HAP-1 (cell line): Measurements from ENCODE around the gene ARMC9.

Experiments
- DNase-seq, 2 experiments: peaks; one replicate each; pipeline ENCODE4 v3.0.0-alpha.2; 2016 to 2020; ENCODE audit warnings: low spot score in 2 of 2
- H3K27me3 ChIP-seq: fragments of 250-450 bp; sonication (Bioruptor Pico); 2 replicates; pipeline ENCODE4 v1.5.1; 2020; ENCODE audit warnings: low read depth, mild to moderate bottlenecking, moderate library complexity
- H3K36me3 ChIP-seq: fragments of 250-450 bp; sonication (Bioruptor Pico); replicated peaks from 2 replicates; pipeline ENCODE4 v1.5.1; 2020; ENCODE audit warnings: mild to moderate bottlenecking
- H3K4me1 ChIP-seq: fragments of 250-450 bp; sonication (Bioruptor Pico); 2 replicates; pipeline ENCODE4 v1.5.1; 2020; ENCODE audit warnings: mild to moderate bottlenecking
- H3K4me3 ChIP-seq: fragments of 250-450 bp; sonication (Bioruptor Pico); 2 replicates; pipeline ENCODE4 v1.5.1; 2020; ENCODE audit warnings: mild to moderate bottlenecking, moderate library complexity
- H3K9me3 ChIP-seq: fragments of 250-450 bp; sonication (Bioruptor Pico); 2 replicates; pipeline ENCODE4 v1.5.1; 2020; ENCODE audit warnings: mild to moderate bottlenecking, moderate library complexity
- in situ Hi-C: fragments of 300-500 bp; cut with MboI; formaldehyde crosslinking; loops from 3 replicates; pipeline ENCODE4 v1.14.3; 2020; ENCODE audit warnings: low sequenced_read_pairs, inconsistent platforms, mixed read lengths

ARMC9 gene

GRCh38 chr2:231278868-231279267 lies 80.4 kb downstream of the ARMC9 start:
- in situ Hi-C loops = no loop called here
- H3K4me1 ChIP-seq = no peaks in the 10 kb centered on the region
- H3K4me3 ChIP-seq = no peak overlapping the region
- DNase-seq = no peak
- no peaks in the 10 kb centered on the region for H3K27me3 ChIP-seq
- H3K36me3 ChIP-seq = peaks cover 4% of the 10 kb centered on the region; the same call in 1 of the 2 replicates
- H3K9me3 ChIP-seq = no peaks in the 10 kb centered on the region

- DNase-seq = no peak
- no peaks in the 10 kb centered on the region for H3K9me3 ChIP-seq
- H3K27me3 ChIP-seq = no peaks in the 10 kb centered on the region
- H3K4me3 ChIP-seq = no peak overlapping the region
- in situ Hi-C loops = no loop called here
- H3K36me3 ChIP-seq = peaks cover 4% of the 10 kb centered on the region; the same call in 1 of the 2 replicates
- H3K4me1 ChIP-seq = no peaks in the 10 kb centered on the region; the same call in 1 of the 2 replicates
Measured at GRCh38 chr2:231280846-231281245, 82.4 kb downstream of the ARMC9 start.

GRCh38 chr2:231284296-231284695 lies 85.9 kb downstream of the ARMC9 start:
- peaks cover 6% of the 10 kb centered on the region; the same call in 1 of the 2 replicates for H3K4me1 ChIP-seq
- no peaks in the 10 kb centered on the region for H3K9me3 ChIP-seq
- H3K4me3 ChIP-seq = no peak overlapping the region
- in situ Hi-C loops = no loop called here
- DNase-seq = no peak
- H3K27me3 ChIP-seq = no peaks in the 10 kb centered on the region
- H3K36me3 ChIP-seq = no peaks in the 10 kb centered on the region

- no peaks in the 10 kb centered on the region for H3K27me3 ChIP-seq
- H3K36me3 ChIP-seq = no peaks in the 10 kb centered on the region
- DNase-seq = peak in 1 of 2 experiments; percentile 36
- H3K9me3 ChIP-seq = no peaks in the 10 kb centered on the region
- in situ Hi-C loops = no loop called here
- peaks cover 6% of the 10 kb centered on the region; the same call in 1 of the 2 replicates for H3K4me1 ChIP-seq
- H3K4me3 ChIP-seq = no peak overlapping the region
Measured at GRCh38 chr2:231286964-231287363, 88.5 kb downstream of the ARMC9 start.

- H3K4me1 ChIP-seq = peaks cover 6% of the 10 kb centered on the region; the same call in 1 of the 2 replicates
- no peak for DNase-seq
- no peaks in the 10 kb centered on the region for H3K27me3 ChIP-seq
- H3K9me3 ChIP-seq = no peaks in the 10 kb centered on the region
- in situ Hi-C loops = no loop called here
- no peak overlapping the region for H3K4me3 ChIP-seq
- H3K36me3 ChIP-seq = no peaks in the 10 kb centered on the region
Measured at GRCh38 chr2:231287696-231288095, 89.3 kb downstream of the ARMC9 start.

- H3K4me3 ChIP-seq = no peak overlapping the region
- H3K9me3 ChIP-seq = no peaks in the 10 kb centered on the region
- in situ Hi-C loops = no loop called here
- no peaks in the 10 kb centered on the region for H3K36me3 ChIP-seq
- peaks cover 6% of the 10 kb centered on the region; the same call in 1 of the 2 replicates for H3K4me1 ChIP-seq
- no peaks in the 10 kb centered on the region for H3K27me3 ChIP-seq
- DNase-seq = no peak
Measured at GRCh38 chr2:231288590-231288989, 90.2 kb downstream of the ARMC9 start.

GRCh38 chr2:231290321-231291015 lies 92.0 kb downstream of the ARMC9 start:
- no peak overlapping the region for H3K4me3 ChIP-seq
- DNase-seq = no peak
- no peaks in the 10 kb centered on the region for H3K36me3 ChIP-seq
- peaks cover 6% of the 10 kb centered on the region; the same call in 1 of the 2 replicates for H3K4me1 ChIP-seq
- no peaks in the 10 kb centered on the region for H3K9me3 ChIP-seq
- in situ Hi-C loops = no loop called here
- no peaks in the 10 kb centered on the region for H3K27me3 ChIP-seq

- no peaks in the 10 kb centered on the region for H3K9me3 ChIP-seq
- no peaks in the 10 kb centered on the region for H3K27me3 ChIP-seq
- no peaks in the 10 kb centered on the region for H3K4me1 ChIP-seq
- H3K36me3 ChIP-seq = no peaks in the 10 kb centered on the region; the same call in 1 of the 2 replicates
- DNase-seq = no peak
- in situ Hi-C loops = no loop called here
- H3K4me3 ChIP-seq = no peak overlapping the region
Measured at GRCh38 chr2:231292472-231293134, 94.2 kb downstream of the ARMC9 start.

- in situ Hi-C loops = no loop called here
- H3K4me3 ChIP-seq = no peak overlapping the region
- H3K36me3 ChIP-seq = no peaks in the 10 kb centered on the region; the same call in 1 of the 2 replicates
- H3K27me3 ChIP-seq = no peaks in the 10 kb centered on the region
- DNase-seq = no peak
- no peaks in the 10 kb centered on the region for H3K4me1 ChIP-seq
- no peaks in the 10 kb centered on the region for H3K9me3 ChIP-seq
Measured at GRCh38 chr2:231293163-231293562, 94.7 kb downstream of the ARMC9 start.

GRCh38 chr2:231294116-231294515 lies 95.7 kb downstream of the ARMC9 start:
- Histone ChIP-seq H3K9me3 (no peaks in the 10 kb centered on the region), H3K4me3 (no peak overlapping the region), H3K27me3 (no peaks in the 10 kb centered on the region), H3K36me3 (no peaks in the 10 kb centered on the region; the same call in 1 of the 2 replicates), H3K4me1 (no peaks in the 10 kb centered on the region)
- in situ Hi-C loops = no loop called here
- DNase-seq = no peak

- Histone ChIP-seq H3K36me3 (no peaks in the 10 kb centered on the region; the same call in 1 of the 2 replicates), H3K9me3 (no peaks in the 10 kb centered on the region), H3K4me1 (no peaks in the 10 kb centered on the region), H3K4me3 (no peak overlapping the region), H3K27me3 (no peaks in the 10 kb centered on the region)
- DNase-seq = no peak
- in situ Hi-C loops = no loop called here
Measured at GRCh38 chr2:231294571-231295362, 96.3 kb downstream of the ARMC9 start.

GRCh38 chr2:231295363-231295655 lies 96.9 kb downstream of the ARMC9 start:
- no peak for DNase-seq
- in situ Hi-C loops = no loop called here
- Histone ChIP-seq H3K4me3 (no peak overlapping the region), H3K9me3 (no peaks in the 10 kb centered on the region), H3K4me1 (no peaks in the 10 kb centered on the region), H3K27me3 (no peaks in the 10 kb centered on the region), H3K36me3 (no peaks in the 10 kb centered on the region; the same call in 1 of the 2 replicates)

GRCh38 chr2:231296401-231296974 lies 98.1 kb downstream of the ARMC9 start:
- no peak for DNase-seq
- Histone ChIP-seq H3K27me3 (no peaks in the 10 kb centered on the region), H3K4me1 (no peaks in the 10 kb centered on the region), H3K9me3 (no peaks in the 10 kb centered on the region), H3K36me3 (no peaks in the 10 kb centered on the region; the same call in 1 of the 2 replicates), H3K4me3 (no peak overlapping the region)
- in situ Hi-C loops = no loop called here
